ENCODE results near the gene UTP14C.
A peak's percentile ranks its signal among the peaks of the same experiment; 100 is the strongest.
"Not testable (repeated sequence)": the region's sequence is repeated elsewhere in the genome, so short reads cannot be mapped to it uniquely, and the experiment has no call there.

UTP14C gene

GRCh38 chr13:52024481-52024880 lies at the start of gene UTP14C:
TSS of gene UTP14C (plus strand) at chr13:52024691. CDS start at chr13:52028805, 4,114 bp downstream.
- no peak within 1 kb of the TSS for H3K4me3 ChIP-seq (ENCODE audit: low read length)
- TF ChIP-seq CTCF (IDR thresholded peaks at IDR 0.05; ENCODE audit: insufficient read depth, low read depth, low read length, missing control alignments), result no peak
- peak; percentile 69 for DNase-seq (ENCODE audit: low read depth)

- no peak for TF ChIP-seq CTCF (IDR thresholded peaks at IDR 0.05; ENCODE audit: insufficient read depth, low read depth, low read length, missing control alignments)
- no peak overlapping the region for H3K4me3 ChIP-seq (ENCODE audit: low read length)
- peak; percentile 49 for DNase-seq (ENCODE audit: low read depth)
These were observed 48.1 kb upstream of the UTP14C start for GRCh38 chr13:51976423-51976822.

- TF ChIP-seq CTCF (IDR thresholded peaks at IDR 0.05; ENCODE audit: insufficient read depth, low read depth, low read length, missing control alignments), result no peak
- H3K4me3 ChIP-seq (ENCODE audit: low read length), result no peak overlapping the region
- no peak for DNase-seq (ENCODE audit: low read depth)
These were observed 47.6 kb upstream of the UTP14C start for GRCh38 chr13:51976890-51977289.

GRCh38 chr13:51977625-51978024 lies 46.9 kb upstream of the UTP14C start:
- DNase-seq (ENCODE audit: low read depth), result peak; percentile 43
- no peak for TF ChIP-seq CTCF (IDR thresholded peaks at IDR 0.05; ENCODE audit: insufficient read depth, low read depth, low read length, missing control alignments)
- no peak overlapping the region for H3K4me3 ChIP-seq (ENCODE audit: low read length)

- DNase-seq (ENCODE audit: low read depth), result no peak
- TF ChIP-seq CTCF (IDR thresholded peaks at IDR 0.05; ENCODE audit: insufficient read depth, low read depth, low read length, missing control alignments), result no peak
- H3K4me3 ChIP-seq (ENCODE audit: low read length), result no peak overlapping the region
These were observed 45.5 kb upstream of the UTP14C start for GRCh38 chr13:51978796-51979556.

- H3K4me3 ChIP-seq (ENCODE audit: low read length), result no peak overlapping the region
- no peak for TF ChIP-seq CTCF (IDR thresholded peaks at IDR 0.05; ENCODE audit: insufficient read depth, low read depth, low read length, missing control alignments)
- no peak for DNase-seq (ENCODE audit: low read depth)
These were observed 43.6 kb upstream of the UTP14C start for GRCh38 chr13:51980908-51981307.

GRCh38 chr13:51981355-51981754 lies 43.1 kb upstream of the UTP14C start:
- DNase-seq (ENCODE audit: low read depth), result no peak
- no peak overlapping the region for H3K4me3 ChIP-seq (ENCODE audit: low read length)
- no peak for TF ChIP-seq CTCF (IDR thresholded peaks at IDR 0.05; ENCODE audit: insufficient read depth, low read depth, low read length, missing control alignments)

- not testable (repeated sequence) for H3K4me3 ChIP-seq (ENCODE audit: low read length); DNase-seq (ENCODE audit: low read depth)
These were observed 41.2 kb upstream of the UTP14C start for GRCh38 chr13:51983292-51983691.

GRCh38 chr13:51984904-51985303 lies 39.6 kb upstream of the UTP14C start:
- not testable (repeated sequence) for H3K4me3 ChIP-seq (ENCODE audit: low read length)

More at GRCh38 chr13:51984904-51985303, 39.6 kb upstream of the UTP14C start:
- DNase-seq (ENCODE audit: low read depth), result not testable (repeated sequence)
